Right renal cortex interstitium (tissue), 3 donors: ENCODE measurements around the gene BMERB1. TPM values are rescaled to one million over a fixed set of nuclear protein-coding genes. Genes with fewer than 3 reads are reported as not detected.

Experiments
- polyA plus RNA-seq, 3 donors: library from polyadenylated mRNA; unstranded; fragments of 120-200 nt; gene quantifications; one replicate each; pipeline ENCODE4 v1.2.1, GENCODE V29; 2013; ENCODE audit not compliant: insufficient read length in 3 of 3

Gene BMERB1
- polyA plus RNA-seq, 3 donors, result 44.0 to 49.7 (median 45.6) TPM

Other genes starting within 250 kb of the BMERB1 start
- gene NPIPA5, start 56.3 kb upstream of the BMERB1 start, polyA plus RNA-seq, result 10 to 100 TPM in 1 of 3 donors, under 1 TPM in 2; 0.78 to 33.8 (median 0.87) TPM
- gene MPV17L, start 38.8 kb upstream of the BMERB1 start, polyA plus RNA-seq, result 1 to 10 TPM; 6.8 to 8.8 (median 8.7) TPM
- gene MARF1, start 208.6 kb downstream of the BMERB1 start, polyA plus RNA-seq, result 10 to 100 TPM; 49.4 to 53.4 (median 50.5) TPM
- gene NDE1, start 215.7 kb downstream of the BMERB1 start, polyA plus RNA-seq, result 10 to 100 TPM; 38.6 to 42.9 (median 41.7) TPM